OCI-LY1 (cell line): ENCODE data around the gene SDSL.

Source experiments
- H2AFZ ChIP-seq: fragments of 200-600 bp; sonication (generic), shearing (Covaris generic); 2 replicates; pipeline ENCODE4 v1.6.0; 2014; ENCODE audit warnings: antibody characterized with exemption, mild to moderate bottlenecking, low read length
- H3F3A ChIP-seq: fragments of 200-600 bp; sonication (generic), shearing (Covaris generic); 2 replicates; pipeline ENCODE4 v1.6.0; 2014; ENCODE audit warnings: mild to moderate bottlenecking, antibody characterized with exemption, low read length, moderate library complexity; ENCODE audit not compliant: insufficient read depth
- H3K27ac ChIP-seq: fragments of 200-600 bp; sonication (generic); 2 replicates; pipeline ENCODE4 v1.5.1; 2014; ENCODE audit warnings: low read length, mixed run types, mild to moderate bottlenecking, low read depth; ENCODE audit not compliant: poor library complexity, severe bottlenecking
- H3K27me3 ChIP-seq: fragments of 200-600 bp; sonication (generic); 2 replicates; pipeline ENCODE4 v1.6.0; 2014; ENCODE audit warnings: antibody characterized with exemption, mild to moderate bottlenecking, low read length, moderate library complexity; ENCODE audit not compliant: insufficient read depth
- H3K36me3 ChIP-seq: fragments of 200-600 bp; sonication (generic); 2 replicates; pipeline ENCODE4 v1.6.1; 2014; ENCODE audit warnings: mild to moderate bottlenecking, antibody characterized with exemption, low read length, moderate library complexity, mixed read lengths; ENCODE audit not compliant: insufficient read depth
- H3K4me1 ChIP-seq: fragments of 200-600 bp; sonication (generic); 2 replicates; pipeline ENCODE4 v1.5.1; 2014; ENCODE audit warnings: mild to moderate bottlenecking, low read length, moderate library complexity; ENCODE audit not compliant: insufficient read depth, severe bottlenecking
- H3K4me2 ChIP-seq: fragments of 200-600 bp; sonication (generic), shearing (Covaris generic); 2 replicates; pipeline ENCODE4 v1.6.1; 2014; ENCODE audit warnings: low read length
- H3K4me3 ChIP-seq: fragments of 200-600 bp; sonication (generic); 2 replicates; pipeline ENCODE4 v1.5.1; 2014; ENCODE audit warnings: low read length, low read depth, mild to moderate bottlenecking, mixed read lengths; ENCODE audit not compliant: poor library complexity, severe bottlenecking
- H3K79me2 ChIP-seq: fragments of 200-600 bp; shearing (Covaris generic); 2 replicates; pipeline ENCODE4 v1.6.1; 2016; ENCODE audit warnings: mixed run types, low read length, mixed read lengths; ENCODE audit not compliant: insufficient read depth
- H3K9ac ChIP-seq: fragments of 200-600 bp; sonication (generic), shearing (Covaris generic); 2 replicates; pipeline ENCODE4 v1.6.1; 2014; ENCODE audit warnings: mild to moderate bottlenecking, low read length, mixed read lengths
- H3K9me2 ChIP-seq: fragments of 200-600 bp; sonication (generic), shearing (Covaris generic); 2 replicates; pipeline ENCODE4 v1.6.1; 2014; ENCODE audit warnings: low read depth, mild to moderate bottlenecking, low read length, mixed read lengths
- H3K9me3 ChIP-seq: fragments of 200-600 bp; shearing (Covaris generic); 2 replicates; pipeline ENCODE4 v1.6.1; 2014; ENCODE audit warnings: low read length, mixed read lengths
- H4K20me1 ChIP-seq: fragments of 200-600 bp; sonication (generic), shearing (Covaris generic); 2 replicates; pipeline ENCODE4 v1.6.0; 2016; ENCODE audit warnings: mild to moderate bottlenecking, low read length; ENCODE audit not compliant: insufficient read depth
- EZH2 ChIP-seq: fragments of 200-600 bp; sonication (generic), shearing (Covaris generic); IDR thresholded peaks from 2 replicates; pipeline ENCODE4 v1.8.0; 2017; ENCODE audit warnings: borderline replicate concordance, mixed run types, mild to moderate bottlenecking, antibody characterized with exemption, low read length, moderate library complexity, mixed read lengths
- TF ChIP-seq, protein P1 (sequence below): fragments of 200-600 bp; sonication (generic), shearing (Covaris generic); IDR thresholded peaks from 2 replicates; pipeline ENCODE4 v1.5.1; 2017; ENCODE audit warnings: mild to moderate bottlenecking, antibody characterized with exemption, low read length, moderate library complexity, mixed read lengths

Gene SDSL

DNA sequence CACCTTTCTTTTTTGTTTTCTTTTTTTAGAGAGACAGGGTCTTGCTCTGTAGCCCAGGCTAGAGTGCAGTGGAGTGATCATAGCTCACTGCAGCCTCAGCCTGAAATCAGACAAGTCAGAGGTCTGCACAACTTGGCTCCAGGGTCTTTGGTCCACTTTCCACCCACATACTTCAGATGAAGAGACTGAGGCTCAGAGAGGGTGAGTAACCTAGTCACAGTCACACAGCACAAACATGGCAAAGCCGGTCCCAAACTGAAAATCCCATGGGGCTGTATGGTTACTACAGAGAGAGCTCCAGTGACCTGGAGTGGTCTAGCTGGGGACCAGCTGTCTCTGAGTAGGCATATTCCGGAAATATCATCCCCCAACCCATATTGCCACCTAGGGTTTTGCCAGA, 30.3 kb downstream of the SDSL start:
- Histone ChIP-seq H3K4me2 (no peak overlapping the region), H3K36me3 (no peaks in the 10 kb centered on the region), H3K9me3 (no peaks in the 10 kb centered on the region), H3K9me2 (no peaks in the 10 kb centered on the region), H2AFZ (no peak overlapping the region), H3K4me3 (no peak overlapping the region), H3K79me2 (no peaks in the 10 kb centered on the region), H4K20me1 (no peaks in the 10 kb centered on the region), H3K27ac (no peak overlapping the region), H3K27me3 (no peaks in the 10 kb centered on the region), H3K9ac (no peak overlapping the region), H3F3A (0 out of 2 replicates have a peak, but pooled peaks cover 4% of the 10 kb centered on the region), H3K4me1 (peaks cover 7% of the 10 kb centered on the region)
- no peak for TF ChIP-seq EZH2
- TF ChIP-seq, protein P1, sequence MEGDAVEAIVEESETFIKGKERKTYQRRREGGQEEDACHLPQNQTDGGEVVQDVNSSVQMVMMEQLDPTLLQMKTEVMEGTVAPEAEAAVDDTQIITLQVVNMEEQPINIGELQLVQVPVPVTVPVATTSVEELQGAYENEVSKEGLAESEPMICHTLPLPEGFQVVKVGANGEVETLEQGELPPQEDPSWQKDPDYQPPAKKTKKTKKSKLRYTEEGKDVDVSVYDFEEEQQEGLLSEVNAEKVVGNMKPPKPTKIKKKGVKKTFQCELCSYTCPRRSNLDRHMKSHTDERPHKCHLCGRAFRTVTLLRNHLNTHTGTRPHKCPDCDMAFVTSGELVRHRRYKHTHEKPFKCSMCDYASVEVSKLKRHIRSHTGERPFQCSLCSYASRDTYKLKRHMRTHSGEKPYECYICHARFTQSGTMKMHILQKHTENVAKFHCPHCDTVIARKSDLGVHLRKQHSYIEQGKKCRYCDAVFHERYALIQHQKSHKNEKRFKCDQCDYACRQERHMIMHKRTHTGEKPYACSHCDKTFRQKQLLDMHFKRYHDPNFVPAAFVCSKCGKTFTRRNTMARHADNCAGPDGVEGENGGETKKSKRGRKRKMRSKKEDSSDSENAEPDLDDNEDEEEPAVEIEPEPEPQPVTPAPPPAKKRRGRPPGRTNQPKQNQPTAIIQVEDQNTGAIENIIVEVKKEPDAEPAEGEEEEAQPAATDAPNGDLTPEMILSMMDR, result no peak

DNA sequence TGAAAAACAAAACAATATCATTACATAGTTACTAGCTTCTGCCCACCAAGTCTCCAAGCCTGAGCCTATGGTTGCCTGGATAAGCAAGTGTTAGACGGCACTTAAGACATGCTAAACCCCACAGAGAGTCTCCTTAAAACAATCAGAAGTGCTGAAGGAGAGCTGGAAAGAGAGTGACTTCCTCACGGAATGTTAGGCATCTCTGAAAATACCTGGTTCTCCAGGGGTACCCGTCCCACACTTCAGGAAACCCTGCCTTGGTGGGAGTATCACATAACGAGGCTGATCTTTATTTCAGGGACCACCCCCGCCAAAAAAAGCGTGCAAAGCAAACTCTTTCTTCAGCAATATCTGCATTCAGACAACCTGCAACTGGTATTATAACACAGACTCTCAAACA, 31.1 kb downstream of the SDSL start:
- no peaks in the 10 kb centered on the region for H3K9me3 ChIP-seq
- no peak overlapping the region for H3K27ac ChIP-seq
- no peaks in the 10 kb centered on the region for H4K20me1 ChIP-seq
- peaks cover 7% of the 10 kb centered on the region for H3K4me1 ChIP-seq
- H3K27me3 ChIP-seq, result no peaks in the 10 kb centered on the region
- H3F3A ChIP-seq, result 0 out of 2 replicates have a peak, but pooled peaks cover 4% of the 10 kb centered on the region
- no peak overlapping the region for H3K9ac ChIP-seq
- no peak overlapping the region for H2AFZ ChIP-seq
- H3K4me3 ChIP-seq, result no peak overlapping the region
- TF ChIP-seq, protein P1, result no peak
- no peak for TF ChIP-seq EZH2
- no peaks in the 10 kb centered on the region for H3K36me3 ChIP-seq
- no peaks in the 10 kb centered on the region for H3K9me2 ChIP-seq
- H3K79me2 ChIP-seq, result no peaks in the 10 kb centered on the region
- H3K4me2 ChIP-seq, result no peak overlapping the region

DNA sequence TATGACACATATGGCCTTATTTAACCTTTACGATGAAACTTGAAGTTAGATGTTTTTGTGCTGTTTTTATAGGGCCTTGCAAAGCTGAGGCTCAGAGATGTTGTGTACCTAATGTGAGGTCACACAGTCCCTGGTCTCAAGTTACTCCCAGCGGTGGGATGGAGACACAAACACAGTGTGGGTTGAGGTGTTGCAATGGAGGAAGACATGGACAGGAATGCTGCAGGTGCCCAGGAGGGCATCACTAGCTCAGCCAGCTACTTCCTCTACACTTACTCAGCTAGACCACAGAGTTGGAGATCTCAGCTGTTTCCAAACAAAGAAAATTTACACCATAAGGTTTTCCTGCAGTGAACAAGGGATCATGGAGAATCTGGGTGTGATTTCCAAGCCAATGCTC, 34.0 kb downstream of the SDSL start:
- H2AFZ ChIP-seq, result no peak overlapping the region
- no peak overlapping the region for H3K27ac ChIP-seq
- H4K20me1 ChIP-seq, result no peaks in the 10 kb centered on the region
- no peak overlapping the region for H3K9ac ChIP-seq
- no peak for TF ChIP-seq EZH2
- TF ChIP-seq, protein P1, result no peak
- no peaks in the 10 kb centered on the region for H3K9me3 ChIP-seq
- H3K27me3 ChIP-seq, result no peaks in the 10 kb centered on the region
- H3K4me2 ChIP-seq, result no peak overlapping the region
- no peaks in the 10 kb centered on the region for H3F3A ChIP-seq
- H3K4me1 ChIP-seq, result peaks cover 7% of the 10 kb centered on the region
- no peaks in the 10 kb centered on the region for H3K36me3 ChIP-seq
- H3K4me3 ChIP-seq, result no peak overlapping the region
- no peaks in the 10 kb centered on the region for H3K9me2 ChIP-seq
- H3K79me2 ChIP-seq, result no peaks in the 10 kb centered on the region
